Measurements from ENCODE around the gene SLC23A3. TPM values are rescaled to one million over a fixed set of nuclear protein-coding genes. Genes with fewer than 3 reads are reported as not detected.

SLC23A3 gene, protein sequence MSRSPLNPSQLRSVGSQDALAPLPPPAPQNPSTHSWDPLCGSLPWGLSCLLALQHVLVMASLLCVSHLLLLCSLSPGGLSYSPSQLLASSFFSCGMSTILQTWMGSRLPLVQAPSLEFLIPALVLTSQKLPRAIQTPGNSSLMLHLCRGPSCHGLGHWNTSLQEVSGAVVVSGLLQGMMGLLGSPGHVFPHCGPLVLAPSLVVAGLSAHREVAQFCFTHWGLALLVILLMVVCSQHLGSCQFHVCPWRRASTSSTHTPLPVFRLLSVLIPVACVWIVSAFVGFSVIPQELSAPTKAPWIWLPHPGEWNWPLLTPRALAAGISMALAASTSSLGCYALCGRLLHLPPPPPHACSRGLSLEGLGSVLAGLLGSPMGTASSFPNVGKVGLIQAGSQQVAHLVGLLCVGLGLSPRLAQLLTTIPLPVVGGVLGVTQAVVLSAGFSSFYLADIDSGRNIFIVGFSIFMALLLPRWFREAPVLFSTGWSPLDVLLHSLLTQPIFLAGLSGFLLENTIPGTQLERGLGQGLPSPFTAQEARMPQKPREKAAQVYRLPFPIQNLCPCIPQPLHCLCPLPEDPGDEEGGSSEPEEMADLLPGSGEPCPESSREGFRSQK
- 0.16 TPM in 1 of 2 replicates, not detected in the other for total RNA-seq

DNA sequence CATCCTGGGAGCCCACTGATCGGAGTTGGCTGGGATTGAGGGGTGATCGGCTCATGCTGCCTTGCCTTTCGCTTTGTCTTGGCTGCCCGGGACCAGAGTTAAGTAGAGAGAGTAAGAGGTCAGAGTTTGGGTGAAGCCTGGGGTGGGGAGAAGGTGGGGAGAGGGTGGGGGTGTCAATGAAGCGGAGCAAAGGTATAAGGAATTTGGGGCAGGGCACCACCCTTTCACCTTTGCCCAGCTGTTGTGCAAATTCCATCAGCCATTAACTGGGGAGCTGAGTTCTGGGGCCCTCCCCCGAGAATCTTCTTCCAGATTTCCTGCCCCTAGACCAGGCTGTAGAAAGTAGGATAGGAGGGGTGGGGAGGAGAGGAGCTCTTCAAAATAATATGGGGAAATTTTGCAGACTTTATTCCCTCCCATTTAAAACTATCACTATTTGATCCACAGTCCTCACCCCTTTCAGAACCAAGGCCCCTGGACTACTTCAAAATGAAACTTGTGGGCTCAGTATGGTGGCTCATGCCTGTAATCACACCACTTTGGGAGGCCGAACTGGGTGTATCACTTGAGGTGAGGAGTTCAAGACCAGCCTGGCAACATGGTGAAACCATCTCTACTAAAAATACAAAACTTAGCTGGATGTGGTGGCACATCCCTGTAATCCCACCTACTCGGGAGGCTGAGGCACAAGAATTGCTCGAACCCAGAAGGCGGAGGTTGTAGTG, at the start of gene SLC23A3:
Gene SLC23A3 (minus strand): TSS at position 100 of the 725 bp plus-strand sequence. CDS start 45 bp downstream, at position 55.

DNA sequence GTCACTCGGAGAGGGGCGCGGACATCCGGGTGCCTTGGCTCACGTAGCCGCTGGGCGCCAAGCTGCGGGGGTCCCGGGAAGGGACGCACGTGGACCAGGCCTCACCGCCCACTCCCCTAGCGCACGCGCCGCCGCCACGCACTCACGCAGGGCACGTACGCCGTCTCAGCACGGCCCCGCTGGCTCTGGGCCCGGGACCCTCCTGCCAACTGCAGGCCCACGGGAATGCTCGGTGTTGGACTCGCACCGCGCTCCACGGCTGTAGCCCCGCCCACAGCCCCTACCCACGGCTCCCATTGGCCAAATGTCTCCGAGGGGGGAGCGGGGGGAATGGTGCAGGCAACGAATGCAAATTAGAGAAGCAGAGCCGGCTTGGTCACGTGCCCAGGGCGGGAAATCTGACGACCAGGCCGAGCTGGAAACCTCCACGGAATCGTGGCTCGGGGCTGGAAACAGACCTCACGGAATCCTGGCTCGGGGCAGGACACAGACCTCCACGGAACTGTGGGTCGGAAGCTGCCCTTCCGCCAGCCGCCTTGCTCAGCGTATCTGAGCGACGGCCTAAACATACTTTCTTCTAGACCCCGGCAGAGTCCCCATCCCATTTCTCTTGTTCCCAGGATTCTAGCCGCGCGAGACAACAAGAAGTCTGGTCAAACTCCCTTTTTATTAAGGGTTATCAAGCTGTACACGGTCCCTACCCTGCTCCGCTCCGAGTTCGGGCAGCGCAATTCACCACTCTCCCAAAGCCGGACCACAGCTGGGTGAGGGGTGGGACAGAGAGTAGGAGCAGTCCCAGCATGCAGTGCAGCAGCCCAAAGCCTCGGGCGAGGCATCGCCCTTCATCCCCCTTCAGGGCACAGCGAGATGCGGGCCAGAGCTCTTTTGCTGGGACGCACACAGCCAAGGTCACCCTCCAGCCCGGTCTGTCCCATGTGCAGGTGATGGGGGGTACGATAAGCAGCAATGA, 49.2 kb upstream of the SLC23A3 start, which contains the start of gene ABCB6:
Gene ABCB6 (minus strand): TSS at position 227 of the 970 bp plus-strand sequence. CDS start 285 bp downstream, outside the sequence.

DNA sequence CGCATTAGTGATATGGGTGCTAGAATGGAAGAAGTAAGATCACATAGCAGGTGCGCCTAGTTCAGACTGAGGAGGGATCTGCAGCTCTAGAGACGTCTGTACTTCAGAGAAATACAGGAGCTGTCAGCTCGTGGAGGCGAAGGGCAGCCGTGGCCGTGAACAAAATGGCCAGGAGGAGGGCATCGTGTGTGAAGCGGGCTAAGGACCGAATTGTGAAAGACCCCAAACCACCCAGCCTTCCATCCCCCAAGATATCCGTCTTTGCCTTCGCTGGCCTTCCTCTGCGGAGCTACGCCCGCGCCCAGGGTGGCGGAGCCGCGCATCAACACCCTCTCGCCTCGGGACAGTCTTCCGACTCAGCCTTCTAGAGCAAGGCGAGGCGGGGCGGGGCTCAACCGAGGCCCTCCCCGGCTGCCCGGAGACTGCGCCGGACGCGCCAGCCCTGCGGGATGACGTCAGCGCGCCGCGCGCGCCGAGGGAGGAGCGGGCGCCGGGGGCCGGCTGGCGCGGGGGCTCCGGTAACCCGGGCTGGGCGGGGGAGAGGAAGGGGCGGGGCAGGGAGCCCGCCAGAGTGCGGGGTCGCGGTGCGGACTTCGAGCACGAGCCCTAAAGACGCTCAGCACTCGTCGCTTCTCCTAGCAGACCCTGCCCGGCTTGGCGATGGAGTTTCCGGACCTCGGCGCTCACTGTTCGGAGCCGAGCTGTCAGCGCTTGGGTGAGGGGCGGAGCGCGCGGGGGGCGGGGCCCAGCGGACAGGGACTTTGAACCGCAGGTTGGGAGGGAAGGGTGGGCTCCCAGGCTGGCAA, 36.7 kb upstream of the SLC23A3 start, which contains the start of gene ZFAND2B:
Gene ZFAND2B (plus strand): TSS at position 455 of the 806 bp plus-strand sequence. CDS start 206 bp downstream, at position 661.

DNA sequence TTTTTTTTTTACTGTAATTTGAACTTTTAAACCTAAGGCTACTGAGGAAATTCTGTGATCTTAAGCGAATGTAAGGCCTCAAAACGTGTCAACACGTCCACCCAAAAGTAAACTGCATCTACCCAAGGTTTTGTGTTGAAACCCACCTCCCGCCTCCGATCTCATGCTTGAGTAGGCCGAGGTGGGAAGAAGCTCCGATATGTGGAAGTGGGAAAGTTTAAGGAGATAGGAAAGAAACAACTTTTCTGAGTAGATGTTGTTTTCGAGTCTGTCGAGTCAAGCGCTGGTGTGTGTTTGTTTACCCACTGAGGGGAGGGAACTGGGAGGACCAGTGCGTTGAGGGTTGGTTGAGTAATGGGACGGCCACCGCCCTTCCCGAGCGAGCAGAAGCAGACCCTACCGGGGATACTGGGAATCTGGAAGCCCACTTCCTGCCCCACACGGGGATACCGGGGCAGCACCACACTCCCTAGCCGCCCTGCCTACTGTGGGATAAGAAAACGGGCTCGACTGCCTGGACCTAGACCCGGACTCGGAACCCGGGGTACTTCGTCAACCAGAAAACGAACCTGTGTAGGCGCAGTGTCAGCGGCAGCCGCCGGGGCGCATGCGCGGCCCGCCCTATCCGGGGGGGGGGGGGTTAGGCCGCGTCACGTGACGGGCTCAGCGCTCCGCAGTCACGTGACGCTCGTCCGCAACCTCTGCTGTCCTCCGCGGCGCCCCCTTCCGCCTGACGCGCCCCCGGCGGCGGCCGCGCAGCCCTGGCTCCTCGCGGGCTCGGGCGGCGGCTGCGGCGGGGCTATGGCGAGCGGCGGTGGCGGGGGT, 7.9 kb upstream of the SLC23A3 start, which contains the start of gene RETREG2:
Gene RETREG2 (plus strand): TSS at position 724 of the 825 bp plus-strand sequence. CDS start 78 bp downstream, at position 802.

DNA sequence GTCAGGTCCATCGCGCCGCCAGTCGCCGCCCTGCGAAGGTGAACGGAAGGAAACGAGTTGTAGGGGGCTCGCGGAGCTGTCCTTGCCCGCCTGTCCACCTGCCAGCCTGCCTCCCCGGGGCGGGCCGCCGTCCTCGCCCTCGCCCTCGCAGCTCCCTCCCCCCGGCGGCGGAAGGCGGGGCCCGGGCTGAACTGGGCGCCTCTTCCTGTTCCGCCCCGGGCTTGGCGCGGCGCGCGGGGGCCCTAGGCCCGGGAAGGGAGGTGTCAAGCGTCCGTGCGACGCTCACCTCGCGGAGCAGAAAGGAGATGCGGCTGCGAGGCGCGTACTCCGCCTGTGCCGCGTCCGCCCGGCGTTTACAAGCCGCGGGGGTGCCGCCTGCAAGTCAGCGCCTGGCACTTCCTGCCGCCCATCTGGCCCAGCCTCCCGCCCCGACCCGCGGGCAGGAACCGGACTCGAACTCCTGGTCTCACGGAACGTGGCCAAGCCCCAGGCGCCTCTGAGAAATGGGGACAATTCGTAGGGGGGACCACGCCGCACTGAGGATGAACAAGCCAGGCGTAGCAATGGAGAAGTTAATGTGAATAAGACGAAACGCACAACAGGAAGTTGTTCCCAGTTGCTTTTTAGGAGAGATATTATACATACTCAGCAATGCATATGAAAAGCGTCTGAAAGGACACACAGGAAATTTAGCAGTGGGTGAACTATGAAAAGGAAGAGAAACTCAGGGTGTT, 7.2 kb upstream of the SLC23A3 start, which contains the start of gene CNPPD1:
Gene CNPPD1 (minus strand): TSS at position 108 of the 734 bp plus-strand sequence. CDS start 97 bp downstream, at position 11.

DNA sequence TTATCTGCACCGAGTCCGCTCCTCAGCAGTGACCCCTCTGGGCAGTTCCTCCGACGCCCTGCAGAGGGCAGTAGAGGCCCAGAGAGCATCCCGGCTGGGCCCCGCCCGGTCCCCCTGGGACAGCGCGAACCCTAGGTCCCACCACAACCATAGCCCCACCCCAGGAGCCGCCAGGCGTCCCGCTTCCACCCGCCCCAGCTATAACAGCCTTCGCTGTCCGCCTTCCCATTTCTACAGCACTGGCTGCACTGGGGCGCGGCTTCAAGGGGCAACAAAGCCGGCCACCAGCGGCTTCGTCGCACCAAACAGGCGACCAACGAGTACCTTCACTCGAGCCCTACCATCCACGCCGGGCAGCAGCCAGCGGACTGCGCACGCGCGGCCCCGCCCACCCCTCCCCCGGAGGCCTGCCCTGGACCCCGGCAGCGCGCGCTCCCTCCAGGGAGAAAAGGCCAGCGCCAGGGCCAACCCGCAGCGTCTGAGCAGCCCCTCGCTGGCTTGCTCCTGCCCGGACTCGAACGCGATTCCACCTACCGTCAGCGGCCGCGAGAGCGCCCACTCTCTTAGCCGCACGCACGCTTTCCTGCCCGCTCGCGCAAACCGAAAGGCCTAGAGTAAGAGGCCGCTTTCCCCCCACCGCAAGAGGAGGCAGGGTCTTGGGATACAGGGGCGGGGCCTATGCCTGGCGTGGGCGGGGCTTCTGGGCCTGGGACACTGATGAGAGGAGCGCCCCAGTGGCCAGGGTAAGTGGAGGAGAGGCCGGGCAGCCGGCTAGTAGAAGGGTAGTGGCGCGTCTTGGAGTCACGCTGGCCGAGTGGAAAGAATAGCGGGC, 9.4 kb downstream of the SLC23A3 start, which contains the start of gene NHEJ1:
Gene NHEJ1 (minus strand): TSS at position 630 of the 832 bp plus-strand sequence. CDS start 2,453 bp downstream, outside the sequence.

Other genes with a start within 250 kb of the SLC23A3 start
- gene CDK5R2, start 210.4 kb downstream of the SLC23A3 start, total RNA-seq: not detected in 2 replicates
- gene FEV, start 184.8 kb downstream of the SLC23A3 start, total RNA-seq: not detected in 2 replicates
- not detected in 2 replicates for gene CRYBA2, start 176.6 kb downstream of the SLC23A3 start, total RNA-seq
- gene CFAP65, start 128.5 kb downstream of the SLC23A3 start, total RNA-seq: not detected in 2 replicates
- gene IHH, start 109.1 kb downstream of the SLC23A3 start, total RNA-seq: under 0.01 TPM in 1 of 2 replicates, not detected in the other
- 13.5 and 21.2 TPM in 2 replicates for gene NHEJ1, start 9.2 kb downstream of the SLC23A3 start, total RNA-seq
- gene CNPPD1, start 6.9 kb upstream of the SLC23A3 start, total RNA-seq: 16.1 and 32.9 TPM in 2 replicates
- gene RETREG2, start 8.2 kb upstream of the SLC23A3 start, total RNA-seq: 49.9 and 67.9 TPM in 2 replicates
- gene ZFAND2B, start 36.8 kb upstream of the SLC23A3 start, total RNA-seq: 17.0 and 32.6 TPM in 2 replicates
- 39.9 and 46.0 TPM in 2 replicates for gene ABCB6, start 48.9 kb upstream of the SLC23A3 start, total RNA-seq
- 57.6 and 109 TPM in 2 replicates for gene ATG9A, start 59.6 kb upstream of the SLC23A3 start, total RNA-seq
- 45.8 and 58.7 TPM in 2 replicates for gene ANKZF1, start 59.8 kb upstream of the SLC23A3 start, total RNA-seq
- 4.7 and 14.8 TPM in 2 replicates for gene GLB1L, start 75.4 kb upstream of the SLC23A3 start, total RNA-seq
- gene STK16, start 75.5 kb upstream of the SLC23A3 start, total RNA-seq: 11.2 and 17.3 TPM in 2 replicates
- gene TUBA4B, start 83.2 kb upstream of the SLC23A3 start, total RNA-seq: not detected in 2 replicates
- 16.4 and 39.2 TPM in 2 replicates for gene TUBA4A, start 83.9 kb upstream of the SLC23A3 start, total RNA-seq
- gene DNAJB2, start 109.3 kb upstream of the SLC23A3 start, total RNA-seq: 32.9 and 35.3 TPM in 2 replicates
- gene PTPRN, start 139.4 kb upstream of the SLC23A3 start, total RNA-seq: 0.36 and 1.9 TPM in 2 replicates
- not detected in 2 replicates for gene RESP18, start 162.7 kb upstream of the SLC23A3 start, total RNA-seq
- 78.3 and 89.3 TPM in 2 replicates for gene DNPEP, start 217.9 kb upstream of the SLC23A3 start, total RNA-seq
- gene DES, start 248.3 kb upstream of the SLC23A3 start, total RNA-seq: 0.32 TPM in 1 of 2 replicates, not detected in the other